OCI-LY1 (cell line): ENCODE data around the gene AZU1.

Source experiments
- H2AFZ ChIP-seq: fragments of 200-600 bp; sonication (generic), shearing (Covaris generic); 2 replicates; pipeline ENCODE4 v1.6.0; 2014; ENCODE audit warnings: antibody characterized with exemption, mild to moderate bottlenecking, low read length
- H3F3A ChIP-seq: fragments of 200-600 bp; sonication (generic), shearing (Covaris generic); 2 replicates; pipeline ENCODE4 v1.6.0; 2014; ENCODE audit warnings: mild to moderate bottlenecking, antibody characterized with exemption, low read length, moderate library complexity; ENCODE audit not compliant: insufficient read depth
- H3K27ac ChIP-seq: fragments of 200-600 bp; sonication (generic); 2 replicates; pipeline ENCODE4 v1.5.1; 2014; ENCODE audit warnings: low read length, mixed run types, mild to moderate bottlenecking, low read depth; ENCODE audit not compliant: poor library complexity, severe bottlenecking
- H3K27me3 ChIP-seq: fragments of 200-600 bp; sonication (generic); 2 replicates; pipeline ENCODE4 v1.6.0; 2014; ENCODE audit warnings: antibody characterized with exemption, mild to moderate bottlenecking, low read length, moderate library complexity; ENCODE audit not compliant: insufficient read depth
- H3K36me3 ChIP-seq: fragments of 200-600 bp; sonication (generic); 2 replicates; pipeline ENCODE4 v1.6.1; 2014; ENCODE audit warnings: mild to moderate bottlenecking, antibody characterized with exemption, low read length, moderate library complexity, mixed read lengths; ENCODE audit not compliant: insufficient read depth
- H3K4me1 ChIP-seq: fragments of 200-600 bp; sonication (generic); 2 replicates; pipeline ENCODE4 v1.5.1; 2014; ENCODE audit warnings: mild to moderate bottlenecking, low read length, moderate library complexity; ENCODE audit not compliant: insufficient read depth, severe bottlenecking
- H3K4me2 ChIP-seq: fragments of 200-600 bp; sonication (generic), shearing (Covaris generic); 2 replicates; pipeline ENCODE4 v1.6.1; 2014; ENCODE audit warnings: low read length
- H3K4me3 ChIP-seq: fragments of 200-600 bp; sonication (generic); 2 replicates; pipeline ENCODE4 v1.5.1; 2014; ENCODE audit warnings: low read length, low read depth, mild to moderate bottlenecking, mixed read lengths; ENCODE audit not compliant: poor library complexity, severe bottlenecking
- H3K79me2 ChIP-seq: fragments of 200-600 bp; shearing (Covaris generic); 2 replicates; pipeline ENCODE4 v1.6.1; 2016; ENCODE audit warnings: mixed run types, low read length, mixed read lengths; ENCODE audit not compliant: insufficient read depth
- H3K9ac ChIP-seq: fragments of 200-600 bp; sonication (generic), shearing (Covaris generic); 2 replicates; pipeline ENCODE4 v1.6.1; 2014; ENCODE audit warnings: mild to moderate bottlenecking, low read length, mixed read lengths
- H3K9me2 ChIP-seq: fragments of 200-600 bp; sonication (generic), shearing (Covaris generic); 2 replicates; pipeline ENCODE4 v1.6.1; 2014; ENCODE audit warnings: low read depth, mild to moderate bottlenecking, low read length, mixed read lengths
- H3K9me3 ChIP-seq: fragments of 200-600 bp; shearing (Covaris generic); 2 replicates; pipeline ENCODE4 v1.6.1; 2014; ENCODE audit warnings: low read length, mixed read lengths
- H4K20me1 ChIP-seq: fragments of 200-600 bp; sonication (generic), shearing (Covaris generic); 2 replicates; pipeline ENCODE4 v1.6.0; 2016; ENCODE audit warnings: mild to moderate bottlenecking, low read length; ENCODE audit not compliant: insufficient read depth
- CTCF ChIP-seq: fragments of 200-600 bp; sonication (generic), shearing (Covaris generic); IDR thresholded peaks from 2 replicates; pipeline ENCODE4 v1.5.1; 2017; ENCODE audit warnings: mild to moderate bottlenecking, antibody characterized with exemption, low read length, moderate library complexity, mixed read lengths
- EZH2 ChIP-seq: fragments of 200-600 bp; sonication (generic), shearing (Covaris generic); IDR thresholded peaks from 2 replicates; pipeline ENCODE4 v1.8.0; 2017; ENCODE audit warnings: borderline replicate concordance, mixed run types, mild to moderate bottlenecking, antibody characterized with exemption, low read length, moderate library complexity, mixed read lengths

AZU1 gene

GRCh38 chr19:810077-810855 is 17.4 kb upstream of the AZU1 start:
- H3K4me2 ChIP-seq = no peak overlapping the region
- H3F3A ChIP-seq = peaks cover 3% of the 10 kb centered on the region; the same call in 1 of the 2 replicates
- no peak for TF ChIP-seq EZH2
- no peak for TF ChIP-seq CTCF
- no peaks in the 10 kb centered on the region for H3K9me3 ChIP-seq
- no peaks in the 10 kb centered on the region for H3K4me1 ChIP-seq
- no peaks in the 10 kb centered on the region for H3K9me2 ChIP-seq
- H3K27ac ChIP-seq = no peak overlapping the region
- H3K27me3 ChIP-seq = no peaks in the 10 kb centered on the region
- no peak overlapping the region for H3K4me3 ChIP-seq
- no peak overlapping the region for H2AFZ ChIP-seq
- H4K20me1 ChIP-seq = no peaks in the 10 kb centered on the region
- no peaks in the 10 kb centered on the region for H3K79me2 ChIP-seq
- no peak overlapping the region for H3K9ac ChIP-seq
- peaks cover 81% of the 10 kb centered on the region for H3K36me3 ChIP-seq

- peaks cover 3% of the 10 kb centered on the region; the same call in 1 of the 2 replicates for H3F3A ChIP-seq
- H3K79me2 ChIP-seq = no peaks in the 10 kb centered on the region
- no peaks in the 10 kb centered on the region for H3K27me3 ChIP-seq
- no peaks in the 10 kb centered on the region for H3K9me2 ChIP-seq
- no peak overlapping the region for H2AFZ ChIP-seq
- peaks cover 74% of the 10 kb centered on the region for H3K36me3 ChIP-seq
- no peaks in the 10 kb centered on the region for H4K20me1 ChIP-seq
- H3K4me3 ChIP-seq = no peak overlapping the region
- no peaks in the 10 kb centered on the region for H3K9me3 ChIP-seq
- TF ChIP-seq CTCF = no peak
- TF ChIP-seq EZH2 = no peak
- no peak overlapping the region for H3K9ac ChIP-seq
- H3K4me2 ChIP-seq = no peak overlapping the region
- H3K27ac ChIP-seq = no peak overlapping the region
- no peaks in the 10 kb centered on the region for H3K4me1 ChIP-seq
Measured at GRCh38 chr19:810883-811489, 16.7 kb upstream of the AZU1 start.

GRCh38 chr19:811506-812048 is 16.1 kb upstream of the AZU1 start:
- H3K79me2 ChIP-seq = no peaks in the 10 kb centered on the region
- H3K4me2 ChIP-seq = no peak overlapping the region
- H3K4me1 ChIP-seq = no peaks in the 10 kb centered on the region
- no peak overlapping the region for H3K9ac ChIP-seq
- no peak overlapping the region for H3K27ac ChIP-seq
- peaks cover 68% of the 10 kb centered on the region for H3K36me3 ChIP-seq
- no peak overlapping the region for H2AFZ ChIP-seq
- H3K9me3 ChIP-seq = no peaks in the 10 kb centered on the region
- H3F3A ChIP-seq = peaks cover 3% of the 10 kb centered on the region; the same call in 1 of the 2 replicates
- no peaks in the 10 kb centered on the region for H3K27me3 ChIP-seq
- no peaks in the 10 kb centered on the region for H4K20me1 ChIP-seq
- H3K9me2 ChIP-seq = no peaks in the 10 kb centered on the region
- TF ChIP-seq EZH2 (no peak), CTCF (no peak)
- no peak overlapping the region for H3K4me3 ChIP-seq
